HEK293 (cell line): ENCODE measurements around the gene C9orf43.

Experiments
- CTCF ChIA-PET: fragments of 350-600 bp; formaldehyde crosslinking; extraction: SDS; loops from one replicate; lab custom pipeline; 2021; ENCODE audit warnings: antibody characterized with exemption; lab: Yijun Ruan, JAX
- POLR2A ChIA-PET: fragments of 300-600 bp; formaldehyde crosslinking; extraction: SDS; loops from one replicate; lab custom pipeline; 2020; ENCODE audit warnings: antibody characterized with exemption, inconsistent platforms; lab: Yijun Ruan, JAX
- H3K27ac ChIP-seq: fragments of 200-500 bp; sonication (Bioruptor generic); 2 replicates; pipeline ENCODE4 v1.5.1; 2014; ENCODE audit warnings: low read depth, low read length, control low read depth, inconsistent platforms; ENCODE audit errors: extremely low read depth
- H3K36me3 ChIP-seq, 2 experiments: fragments of 200-500 bp in 1 of 2; sonication (Bioruptor generic) in 1 of 2; 1 replicate in 1 of 2; 2 replicates in 1 of 2; pipeline ENCODE4 v1.5.1; 2014 to 2017; ENCODE audit warnings: inconsistent platforms in 2 of 2, low read length in 2 of 2; ENCODE audit not compliant: control insufficient read depth in 2 of 2, insufficient read depth in 1 of 2
- H3K4me1 ChIP-seq: fragments of 200-500 bp; sonication (Bioruptor generic); 2 replicates; pipeline ENCODE4 v1.5.1; 2014; ENCODE audit warnings: mild to moderate bottlenecking, low read length, inconsistent platforms; ENCODE audit not compliant: control insufficient read depth, insufficient read depth
- H3K4me3 ChIP-seq: 2 replicates; pipeline ENCODE4 v1.5.1; 2011; ENCODE audit warnings: low read depth, mild to moderate bottlenecking, control low read depth, low read length, moderate library complexity
- H3K9me3 ChIP-seq: fragments of 200-500 bp; sonication (Bioruptor generic); 2 replicates; pipeline ENCODE4 v1.5.1; 2014; ENCODE audit warnings: low read depth, low read length, inconsistent platforms; ENCODE audit not compliant: control insufficient read depth, insufficient read depth
- EGR2 ChIP-seq: fragments of 450-650 bp; formaldehyde crosslinking; IDR thresholded peaks from 2 replicates; pipeline ENCODE4 v1.5.1; 2016; ENCODE audit warnings: low read depth, missing biosample characterization, missing genetic modification characterization
- FEZF1 ChIP-seq: fragments of 450-650 bp; formaldehyde crosslinking; IDR thresholded peaks from 2 replicates; pipeline ENCODE4 v1.5.1; 2016; ENCODE audit warnings: missing biosample characterization, missing genetic modification characterization
- HOXD13 ChIP-seq: sonication (generic); formaldehyde crosslinking; IDR thresholded peaks from 2 replicates; pipeline ENCODE4 v1.8.0; 2022; ENCODE audit warnings: missing genetic modification reagents, borderline replicate concordance
- RBAK ChIP-seq: fragments of 450-650 bp; formaldehyde crosslinking; IDR thresholded peaks from 2 replicates; pipeline ENCODE4 v1.5.1; 2016; ENCODE audit warnings: missing biosample characterization, missing genetic modification characterization
- SETDB1 ChIP-seq: IDR thresholded peaks from one replicate; pipeline ENCODE4 v1.6.1; 2017; ENCODE audit warnings: mild to moderate bottlenecking, low read length, moderate library complexity, mixed read lengths; ENCODE audit not compliant: insufficient read length
- YY2 ChIP-seq: fragments of 450-650 bp; formaldehyde crosslinking; IDR thresholded peaks from 2 replicates; pipeline ENCODE4 v1.5.1; 2016; ENCODE audit warnings: missing biosample characterization, missing genetic modification characterization
- ZBTB48 ChIP-seq: fragments of 450-650 bp; formaldehyde crosslinking; IDR thresholded peaks from 2 replicates; pipeline ENCODE4 v1.5.1; 2016; ENCODE audit warnings: missing biosample characterization, missing genetic modification characterization
- ZEB2 ChIP-seq: fragments of 450-650 bp; formaldehyde crosslinking; IDR thresholded peaks from 2 replicates; pipeline ENCODE4 v1.5.1; 2016; ENCODE audit warnings: missing biosample characterization, missing genetic modification characterization
- ZFP69B ChIP-seq: fragments of 450-650 bp; formaldehyde crosslinking; IDR thresholded peaks from 2 replicates; pipeline ENCODE4 v1.5.1; 2016; ENCODE audit warnings: missing biosample characterization, missing genetic modification characterization
- ZNF114 ChIP-seq: fragments of 450-650 bp; formaldehyde crosslinking; IDR thresholded peaks from 2 replicates; pipeline ENCODE4 v1.5.0; 2017; ENCODE audit warnings: missing biosample characterization, missing genetic modification characterization
- ZNF211 ChIP-seq: fragments of 450-650 bp; formaldehyde crosslinking; IDR thresholded peaks from 2 replicates; pipeline ENCODE4 v1.5.1; 2016; ENCODE audit warnings: low read depth, missing biosample characterization, missing genetic modification characterization
- ZNF223 ChIP-seq: fragments of 450-650 bp; formaldehyde crosslinking; IDR thresholded peaks from 2 replicates; pipeline ENCODE4 v1.5.1; 2016; ENCODE audit warnings: missing biosample characterization, missing genetic modification characterization
- ZNF23 ChIP-seq: fragments of 450-650 bp; formaldehyde crosslinking; IDR thresholded peaks from 2 replicates; pipeline ENCODE4 v1.5.1; 2016; ENCODE audit warnings: missing biosample characterization, missing genetic modification characterization, borderline replicate concordance
- ZNF391 ChIP-seq: fragments of 450-650 bp; formaldehyde crosslinking; IDR thresholded peaks from 2 replicates; pipeline ENCODE4 v1.5.1; 2016; ENCODE audit warnings: low read depth, missing biosample characterization, missing genetic modification characterization, borderline replicate concordance
- ZNF426 ChIP-seq: fragments of 450-650 bp; formaldehyde crosslinking; IDR thresholded peaks from 2 replicates; pipeline ENCODE4 v1.5.1; 2017; ENCODE audit warnings: missing biosample characterization, missing genetic modification characterization, mild to moderate bottlenecking, inconsistent platforms, moderate library complexity
- ZNF48 ChIP-seq: fragments of 450-650 bp; formaldehyde crosslinking; IDR thresholded peaks from 2 replicates; pipeline ENCODE4 v1.5.1; 2016; ENCODE audit warnings: missing biosample characterization, missing genetic modification characterization
- ZNF514 ChIP-seq: fragments of 450-650 bp; formaldehyde crosslinking; IDR thresholded peaks from 2 replicates; pipeline ENCODE4 v1.5.1; 2016; ENCODE audit warnings: missing biosample characterization, missing genetic modification characterization
- ZNF521 ChIP-seq: fragments of 450-650 bp; formaldehyde crosslinking; IDR thresholded peaks from 2 replicates; pipeline ENCODE4 v1.5.1; 2017; ENCODE audit warnings: missing biosample characterization, mild to moderate bottlenecking, missing genetic modification characterization
- ZNF639 ChIP-seq: fragments of 450-650 bp; formaldehyde crosslinking; IDR thresholded peaks from 2 replicates; pipeline ENCODE4 v1.5.1; 2016; ENCODE audit warnings: missing biosample characterization, missing genetic modification characterization
- ZNF747 ChIP-seq: fragments of 450-650 bp; formaldehyde crosslinking; IDR thresholded peaks from 2 replicates; pipeline ENCODE4 v1.5.1; 2016; ENCODE audit warnings: missing biosample characterization, missing genetic modification characterization
- ZNF76 ChIP-seq: fragments of 450-650 bp; formaldehyde crosslinking; IDR thresholded peaks from 2 replicates; pipeline ENCODE4; 2016; ENCODE audit warnings: low read depth, missing biosample characterization, missing genetic modification characterization, borderline replicate concordance
- ZNF777 ChIP-seq: fragments of 450-650 bp; formaldehyde crosslinking; IDR thresholded peaks from 2 replicates; pipeline ENCODE4 v1.5.1; 2017; ENCODE audit warnings: missing biosample characterization, missing genetic modification characterization, borderline replicate concordance
- ZNF843 ChIP-seq: fragments of 450-650 bp; formaldehyde crosslinking; IDR thresholded peaks from 2 replicates; pipeline ENCODE4 v1.5.1; 2016; ENCODE audit warnings: missing biosample characterization, missing genetic modification characterization
- ZSCAN5A ChIP-seq: fragments of 450-650 bp; formaldehyde crosslinking; IDR thresholded peaks from 2 replicates; pipeline ENCODE4 v1.5.1; 2016; ENCODE audit warnings: missing biosample characterization, missing genetic modification characterization
- TF ChIP-seq, protein P1 (sequence below): fragments of 450-650 bp; formaldehyde crosslinking; IDR thresholded peaks from 2 replicates; pipeline ENCODE4 v1.5.1; 2016; ENCODE audit warnings: missing biosample characterization, missing genetic modification characterization

The C9orf43 gene

GRCh38 chr9:113428062-113428615, 17.6 kb downstream of the C9orf43 start:
- no peaks in the 10 kb centered on the region for H3K36me3 ChIP-seq
- no peak for TF ChIP-seq ZNF639
- no peak for TF ChIP-seq ZNF514 (tag by site-specific recombination)
- TF ChIP-seq ZSCAN5A (tag by site-specific recombination): no peak
- TF ChIP-seq ZFP69B (tag by site-specific recombination): no peak
- TF ChIP-seq ZBTB48 (tag by site-specific recombination): no peak
- no peak for TF ChIP-seq SETDB1
- no peak for TF ChIP-seq ZNF23
- TF ChIP-seq, protein P1, sequence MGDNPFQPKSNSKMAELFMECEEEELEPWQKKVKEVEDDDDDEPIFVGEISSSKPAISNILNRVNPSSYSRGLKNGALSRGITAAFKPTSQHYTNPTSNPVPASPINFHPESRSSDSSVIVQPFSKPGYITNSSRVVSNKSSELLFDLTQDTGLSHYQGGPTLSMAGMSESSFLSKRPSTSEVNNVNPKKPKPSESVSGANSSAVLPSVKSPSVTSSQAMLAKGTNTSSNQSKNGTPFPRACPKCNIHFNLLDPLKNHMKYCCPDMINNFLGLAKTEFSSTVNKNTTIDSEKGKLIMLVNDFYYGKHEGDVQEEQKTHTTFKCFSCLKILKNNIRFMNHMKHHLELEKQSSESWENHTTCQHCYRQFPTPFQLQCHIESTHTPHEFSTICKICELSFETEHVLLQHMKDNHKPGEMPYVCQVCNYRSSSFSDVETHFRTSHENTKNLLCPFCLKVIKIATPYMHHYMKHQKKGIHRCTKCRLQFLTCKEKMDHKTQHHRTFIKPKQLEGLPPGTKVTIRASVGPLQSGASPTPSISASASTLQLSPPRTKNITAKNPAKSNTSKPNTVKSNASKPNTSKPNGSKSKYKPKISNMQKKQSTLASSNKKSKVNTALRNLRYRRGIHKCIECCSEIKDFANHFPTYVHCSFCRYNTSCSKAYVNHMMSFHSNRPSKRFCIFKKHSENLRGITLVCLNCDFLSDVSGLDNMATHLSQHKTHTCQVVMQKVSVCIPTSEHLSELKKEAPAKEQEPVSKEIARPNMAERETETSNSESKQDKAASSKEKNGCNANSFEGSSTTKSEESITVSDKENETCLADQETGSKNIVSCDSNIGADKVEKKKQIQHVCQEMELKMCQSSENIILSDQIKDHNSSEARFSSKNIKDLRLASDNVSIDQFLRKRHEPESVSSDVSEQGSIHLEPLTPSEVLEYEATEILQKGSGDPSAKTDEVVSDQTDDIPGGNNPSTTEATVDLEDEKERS (tag by site-specific recombination): no peak
- no peak for TF ChIP-seq ZNF747 (tag by site-specific recombination)
- no peak for TF ChIP-seq HOXD13 (CRISPR knock-in tag)
- no peak for TF ChIP-seq ZNF48 (tag by site-specific recombination)
- TF ChIP-seq YY2 (tag by site-specific recombination): no peak
- TF ChIP-seq ZNF223 (tag by site-specific recombination): no peak
- TF ChIP-seq ZEB2: no peak
- TF ChIP-seq ZNF521 (tag by site-specific recombination): no peak
- TF ChIP-seq ZNF76 (tag by site-specific recombination): no peak
- TF ChIP-seq ZNF114 (tag by site-specific recombination): no peak
- TF ChIP-seq, all 188 proteins: peak for 0
- ChIA-PET POLR2A (interaction anchor here (1.3 kb wide), 1 partner anchor 18 kb away, joined by 4 read pairs; the partner anchor contains the start of genes C9orf43 and POLE3), CTCF (interaction anchor here (0.6 to 2.0 kb wide), 2 partner anchors 230 to 271 kb away, joined by 3 to 7 read pairs; no protein-coding TSS in a partner anchor)
- Histone ChIP-seq H3K4me3 (no peak overlapping the region), H3K4me1 (no peaks in the 10 kb centered on the region), H3K27ac (no peak overlapping the region), H3K9me3 (no peaks in the 10 kb centered on the region)

- Histone ChIP-seq H3K36me3 (no peaks in the 10 kb centered on the region), H3K9me3 (no peaks in the 10 kb centered on the region)
- TF ChIP-seq RBAK (no peak), ZNF76 (tag by site-specific recombination) (no peak), ZNF391 (tag by site-specific recombination) (no peak), ZNF843 (tag by site-specific recombination) (no peak), EGR2 (tag by site-specific recombination) (no peak), ZNF777 (tag by site-specific recombination) (no peak), FEZF1 (tag by site-specific recombination) (no peak), ZNF426 (tag by site-specific recombination) (no peak), ZNF211 (no peak)
- TF ChIP-seq, all 188 proteins: peak for 0
- POLR2A ChIA-PET: no interaction called here
- Histone ChIP-seq H3K27ac (no peak overlapping the region), H3K4me3 (no peak overlapping the region), H3K4me1 (no peaks in the 10 kb centered on the region)
- CTCF ChIA-PET: interaction anchor here (0.7 to 3.2 kb wide), 7 partner anchors 28 to 746 kb away, joined by 3 to 13 read pairs (median 3); no protein-coding TSS in a partner anchor
Measured at GRCh38 chr9:113431191-113431590, 20.6 kb downstream of the C9orf43 start.
